Stimulated activated CD4-positive, alpha-beta T cell treated with anti-CD3 and anti-CD28 coated beads, Interleukin-2, amount 100 ng/mL, for 48 hours (primary cell): ENCODE measurements around the gene CCT4.
A peak's percentile ranks its signal among the peaks of the same experiment; 100 is the strongest.
"Not testable (repeated sequence)": the region's sequence is repeated elsewhere in the genome, so short reads cannot be mapped to it uniquely, and the experiment has no call there.

Experiments
- DNase-seq, 2 donors: peaks; one replicate each; pipeline ENCODE4 v3.0.0-alpha.2; 2020

Gene CCT4

GRCh38 chr2:61888267-61889055, at the start of gene CCT4:
TSS of gene CCT4 (minus strand) at chr2:61888656. CDS start at chr2:61888507, 149 bp downstream.
- DNase-seq = peak; percentile 90 to 92

GRCh38 chr2:61937886-61938285, 49.4 kb upstream of the CCT4 start:
- DNase-seq = no peak

DNA sequence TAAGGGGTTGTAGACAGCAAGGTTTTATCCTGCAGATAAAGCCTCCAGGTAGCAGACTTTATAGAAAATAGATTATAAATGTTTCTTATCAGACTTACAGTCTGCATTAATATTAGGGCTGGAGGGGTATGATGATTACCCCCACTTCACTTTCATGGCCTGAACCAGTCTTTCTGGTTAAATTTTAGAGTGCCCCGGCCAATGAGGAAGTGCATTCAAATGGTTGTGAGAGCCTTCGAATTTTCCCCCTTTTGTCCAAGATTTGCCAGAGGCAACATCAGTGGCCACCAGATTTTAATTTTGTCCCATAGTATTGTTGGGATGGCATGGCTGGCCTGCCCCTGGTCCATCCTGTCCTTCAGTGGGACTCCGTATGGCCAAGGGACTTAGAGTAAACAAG, 48.6 kb upstream of the CCT4 start:
- no peak for DNase-seq

- DNase-seq = no peak
Measured at GRCh38 chr2:61928826-61929461, 40.5 kb upstream of the CCT4 start.

GRCh38 chr2:61926531-61927477, 38.3 kb upstream of the CCT4 start:
- no peak for DNase-seq

GRCh38 chr2:61924895-61925663, 36.6 kb upstream of the CCT4 start:
- no peak for DNase-seq

- no peak for DNase-seq
Measured at GRCh38 chr2:61922714-61923113, 34.3 kb upstream of the CCT4 start.

- DNase-seq = no peak
Measured at GRCh38 chr2:61920548-61920947, 32.1 kb upstream of the CCT4 start.

DNA sequence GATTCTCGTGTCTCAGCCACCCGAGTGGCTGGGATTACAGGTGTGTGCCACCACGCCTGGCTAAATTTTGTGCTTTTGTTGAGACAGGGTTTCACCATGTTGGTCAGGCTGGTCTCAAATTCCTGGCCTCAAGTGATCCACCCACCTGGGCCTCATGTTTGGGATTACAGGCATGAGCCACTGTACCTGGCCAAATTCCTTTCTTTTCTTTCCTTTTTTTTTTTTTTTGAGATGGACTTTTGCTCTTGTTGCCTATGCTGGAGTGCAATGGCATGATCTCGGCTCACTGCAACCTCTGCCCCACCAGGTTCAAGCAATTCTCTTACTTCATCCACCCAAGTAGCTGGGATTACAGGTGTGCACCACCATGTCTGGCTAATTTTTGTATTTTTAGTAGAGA, 26.3 kb upstream of the CCT4 start:
- DNase-seq = not testable (repeated sequence)

DNA sequence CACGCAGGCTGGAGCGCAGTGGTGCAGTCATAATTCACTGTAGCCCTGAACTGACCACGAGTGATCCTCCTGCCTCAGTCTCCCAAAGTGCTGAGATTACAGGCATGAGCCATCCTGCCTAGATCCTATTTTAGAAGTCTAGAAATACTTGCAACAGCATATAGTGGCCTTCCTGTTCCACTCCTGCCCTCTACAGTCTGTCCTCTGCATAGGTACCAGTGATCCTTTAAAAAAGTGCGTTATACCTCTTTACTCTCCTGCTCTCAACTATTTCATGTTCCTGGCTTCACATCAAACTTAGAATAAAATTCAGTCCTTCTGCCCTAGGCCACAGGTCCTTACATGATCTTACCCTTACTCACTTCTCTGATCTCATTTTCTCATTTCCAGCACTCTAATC, 23.1 kb upstream of the CCT4 start:
- no peak for DNase-seq

- no peak for DNase-seq
Measured at GRCh38 chr2:61910603-61911002, 22.1 kb upstream of the CCT4 start.

GRCh38 chr2:61909116-61909515, 20.7 kb upstream of the CCT4 start:
- DNase-seq = no peak

GRCh38 chr2:61906186-61906470, 17.7 kb upstream of the CCT4 start:
- no peak for DNase-seq

DNA sequence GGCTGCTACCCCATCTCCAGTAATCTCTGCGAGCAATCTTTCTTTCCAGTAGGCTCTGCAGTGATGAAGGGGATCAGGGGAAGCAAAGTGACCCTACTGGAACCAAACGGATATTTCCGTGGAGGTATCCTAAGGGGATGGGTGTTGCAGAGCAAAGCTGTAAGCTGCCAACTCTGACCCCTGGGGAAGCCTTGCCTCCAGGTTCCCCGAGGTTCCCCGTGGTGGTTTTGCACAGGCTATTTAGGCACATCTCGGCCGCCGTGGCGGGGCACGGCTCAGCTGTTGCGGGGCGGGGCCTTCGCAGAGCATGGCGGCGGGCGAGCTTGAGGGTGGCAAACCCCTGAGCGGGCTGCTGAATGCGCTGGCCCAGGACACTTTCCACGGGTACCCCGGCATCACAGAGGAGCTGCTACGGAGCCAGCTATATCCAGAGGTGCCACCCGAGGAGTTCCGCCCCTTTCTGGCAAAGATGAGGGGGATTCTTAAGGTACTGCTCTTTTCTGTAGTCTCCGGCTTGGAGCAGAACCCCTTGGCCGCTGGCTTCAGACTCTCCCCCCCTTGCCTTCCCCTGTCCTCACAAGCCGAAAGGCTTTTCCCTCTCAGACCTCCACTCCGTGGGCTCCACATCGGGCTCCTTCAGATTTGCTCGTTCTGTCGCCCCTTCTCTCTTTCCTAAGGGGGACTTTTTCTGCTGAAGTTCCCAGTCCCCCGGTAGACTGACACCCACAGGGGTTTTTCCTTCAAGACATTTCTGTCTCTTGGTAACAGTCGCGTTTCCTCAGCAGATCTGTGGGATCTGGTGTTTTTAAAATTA, 17.1 kb upstream of the CCT4 start, which contains the start of gene COMMD1:
TSS of gene COMMD1 (plus strand) at position 303 of the 814 bp plus-strand sequence. CDS start at position 308, 5 bp downstream.
- DNase-seq = peak; percentile 78 to 83

- DNase-seq = no peak
Measured at GRCh38 chr2:61900281-61900680, 11.8 kb upstream of the CCT4 start.

DNA sequence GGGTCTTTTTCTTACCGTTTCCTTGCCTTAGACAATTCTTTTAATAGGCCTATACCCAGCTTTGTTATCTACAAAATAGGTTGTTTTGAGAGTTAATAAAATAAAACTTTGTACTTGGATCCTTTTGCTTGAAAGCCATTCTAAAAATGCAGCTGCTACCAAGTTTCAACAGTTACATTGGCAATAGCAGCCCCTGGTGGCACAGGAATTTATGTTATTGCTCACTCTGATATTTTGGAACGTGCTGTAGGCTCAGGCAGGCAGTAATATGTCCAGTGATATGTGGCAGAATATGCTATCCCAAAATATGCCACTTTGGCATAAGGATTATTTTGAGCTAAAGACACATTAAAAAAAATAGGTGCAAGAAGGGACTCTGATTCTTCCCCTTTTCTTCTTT, 10.4 kb upstream of the CCT4 start:
- DNase-seq = no peak

GRCh38 chr2:61887717-61888266, 664 bp downstream of the CCT4 start:
- DNase-seq = peak in 1 of 2 donors; percentile 12

- no peak for DNase-seq
Measured at GRCh38 chr2:61885896-61886603, 2.4 kb downstream of the CCT4 start.

- DNase-seq = no peak
Measured at GRCh38 chr2:61882850-61883249, 5.6 kb downstream of the CCT4 start.

DNA sequence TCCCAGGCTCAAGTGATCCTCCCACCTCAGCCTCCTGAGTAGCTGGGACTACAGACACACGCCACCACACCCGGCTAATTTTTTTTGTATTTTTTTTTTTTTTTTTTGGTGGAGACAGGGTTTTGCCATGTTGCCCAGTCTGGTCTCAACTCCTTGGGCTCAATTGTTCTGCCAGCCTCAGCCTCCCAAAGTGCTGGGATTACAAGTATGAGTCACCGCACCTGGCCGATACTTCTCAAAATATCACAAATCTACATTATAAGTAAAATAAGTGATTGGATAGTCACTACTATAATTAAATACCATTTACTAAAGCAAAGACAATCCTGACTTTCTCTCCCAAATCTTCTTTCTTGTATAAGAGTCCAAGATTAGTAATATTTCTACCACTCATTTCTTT, 9.1 kb downstream of the CCT4 start:
- not testable (repeated sequence) for DNase-seq

DNA sequence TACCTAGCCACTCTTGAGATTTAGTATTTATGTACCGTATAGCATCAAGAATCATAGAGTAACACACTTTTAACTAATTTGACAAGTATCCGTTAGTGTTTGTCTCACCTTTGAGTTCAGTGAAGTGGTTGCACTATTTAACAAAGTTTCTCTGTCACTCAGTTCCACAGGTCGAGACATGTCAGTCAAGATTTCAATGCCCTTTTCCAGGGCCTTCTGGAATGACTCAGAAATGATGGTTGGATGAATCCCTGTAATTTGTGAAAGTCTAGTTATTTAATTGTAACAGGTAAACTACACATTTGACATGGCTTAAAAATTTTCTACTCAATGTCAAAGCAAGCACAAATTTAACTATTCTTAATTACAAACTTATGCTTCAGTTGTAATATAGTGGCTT, 9.7 kb downstream of the CCT4 start:
- no peak for DNase-seq
